ENCODE results near the gene DST. TPM values are rescaled to one million over a fixed set of nuclear protein-coding genes. Genes with fewer than 3 reads are reported as not detected.
A peak's percentile ranks its signal among the peaks of the same experiment; 100 is the strongest.

DST gene
- total RNA-seq, 1 donor from 2014 or later: 151 TPM

GRCh38 chr6:56618050-56618449 is 24.6 kb downstream of the DST start:
- peak; percentile 18 for TF ChIP-seq CTCF (IDR thresholded peaks at IDR 0.05; ENCODE audit: unreplicated experiment)
- Mint-ChIP-seq H3K27ac (no peak overlapping the region), H3K9me3 (ENCODE audit: low read depth) (no peaks in the 10 kb centered on the region), H3K4me1 (ENCODE audit: low read depth) (no peaks in the 10 kb centered on the region), H3K27me3 (no peaks in the 10 kb centered on the region), H3K36me3 (ENCODE audit: insufficient read depth) (peaks cover 9% of the 10 kb centered on the region), H3K4me3 (ENCODE audit: low read depth) (no peak overlapping the region)
- no peak for DNase-seq (ENCODE audit: low spot score, unreplicated experiment)

GRCh38 chr6:56616967-56617366 is 25.7 kb downstream of the DST start:
- DNase-seq (ENCODE audit: low spot score, unreplicated experiment): no peak
- H3K27me3 Mint-ChIP-seq: no peaks in the 10 kb centered on the region
- H3K27ac Mint-ChIP-seq: no peak overlapping the region
- peaks cover 9% of the 10 kb centered on the region for H3K36me3 Mint-ChIP-seq (ENCODE audit: insufficient read depth)
- TF ChIP-seq CTCF (IDR thresholded peaks at IDR 0.05; ENCODE audit: unreplicated experiment): no peak
- no peaks in the 10 kb centered on the region for H3K9me3 Mint-ChIP-seq (ENCODE audit: low read depth)
- H3K4me3 Mint-ChIP-seq (ENCODE audit: low read depth): no peak overlapping the region
- no peaks in the 10 kb centered on the region for H3K4me1 Mint-ChIP-seq (ENCODE audit: low read depth)

GRCh38 chr6:56613247-56613851 is 29.3 kb downstream of the DST start:
- Mint-ChIP-seq H3K4me3 (ENCODE audit: low read depth) (no peak overlapping the region), H3K27me3 (no peaks in the 10 kb centered on the region), H3K9me3 (ENCODE audit: low read depth) (no peaks in the 10 kb centered on the region), H3K36me3 (ENCODE audit: insufficient read depth) (peaks cover 10% of the 10 kb centered on the region), H3K4me1 (ENCODE audit: low read depth) (no peaks in the 10 kb centered on the region), H3K27ac (no peak overlapping the region)
- no peak for DNase-seq (ENCODE audit: low spot score, unreplicated experiment)
- TF ChIP-seq CTCF (IDR thresholded peaks at IDR 0.05; ENCODE audit: unreplicated experiment): no peak

GRCh38 chr6:56608332-56608731 is 34.4 kb downstream of the DST start:
- Mint-ChIP-seq H3K4me3 (ENCODE audit: low read depth) (no peak overlapping the region), H3K36me3 (ENCODE audit: insufficient read depth) (peaks cover 14% of the 10 kb centered on the region), H3K4me1 (ENCODE audit: low read depth) (no peaks in the 10 kb centered on the region), H3K27me3 (no peaks in the 10 kb centered on the region), H3K9me3 (ENCODE audit: low read depth) (no peaks in the 10 kb centered on the region), H3K27ac (no peak overlapping the region)
- DNase-seq (ENCODE audit: low spot score, unreplicated experiment): no peak
- TF ChIP-seq CTCF (IDR thresholded peaks at IDR 0.05; ENCODE audit: unreplicated experiment): no peak

- Mint-ChIP-seq H3K27me3 (no peaks in the 10 kb centered on the region), H3K4me3 (ENCODE audit: low read depth) (no peak overlapping the region), H3K9me3 (ENCODE audit: low read depth) (no peaks in the 10 kb centered on the region), H3K27ac (no peak overlapping the region), H3K36me3 (ENCODE audit: insufficient read depth) (peaks cover 19% of the 10 kb centered on the region), H3K4me1 (ENCODE audit: low read depth) (no peaks in the 10 kb centered on the region)
- no peak for DNase-seq (ENCODE audit: low spot score, unreplicated experiment)
- no peak for TF ChIP-seq CTCF (IDR thresholded peaks at IDR 0.05; ENCODE audit: unreplicated experiment)
These were observed 35.5 kb downstream of the DST start for GRCh38 chr6:56607111-56607752.

All from progenitor cell of endocrine pancreas (in vitro differentiated cells).